CD1c-positive myeloid dendritic cell (primary cell): ENCODE data around the gene RFTN1.

Source experiments
- DNase-seq: peaks from one replicate; pipeline ENCODE4 v3.0.0-alpha.2; 2016; ENCODE audit errors: extremely low spot score

Gene RFTN1

DNA sequence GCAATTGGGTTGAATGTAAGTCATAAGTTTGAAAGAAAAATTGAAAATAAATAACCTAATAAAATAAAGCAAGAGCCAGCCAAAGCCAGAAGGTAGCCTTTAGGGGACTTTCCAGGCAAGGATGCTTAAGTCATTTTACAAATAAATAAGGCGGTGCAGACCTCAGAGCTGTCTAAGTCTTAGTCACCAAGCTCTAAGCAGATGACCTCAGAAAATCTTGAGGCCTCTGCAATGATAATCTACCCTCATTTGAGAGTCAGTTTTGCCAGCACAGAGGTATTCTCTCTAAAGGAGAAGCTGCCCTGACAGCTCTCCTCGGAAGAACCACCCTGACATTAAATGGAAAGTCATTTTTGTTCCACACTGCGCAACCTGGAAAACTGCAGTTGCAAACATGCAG lies 134.6 kb downstream of the RFTN1 start:
- DNase-seq, result peak; percentile 28

GRCh38 chr3:16378415-16378814 lies 135.1 kb downstream of the RFTN1 start:
- DNase-seq, result no peak

- no peak for DNase-seq
These were observed 135.6 kb downstream of the RFTN1 start for GRCh38 chr3:16377847-16378302.

GRCh38 chr3:16377196-16377595 lies 136.3 kb downstream of the RFTN1 start:
- DNase-seq, result no peak

- no peak for DNase-seq
These were observed 137.6 kb downstream of the RFTN1 start for GRCh38 chr3:16375891-16376290.

GRCh38 chr3:16374935-16375245 lies 138.6 kb downstream of the RFTN1 start:
- no peak for DNase-seq

DNA sequence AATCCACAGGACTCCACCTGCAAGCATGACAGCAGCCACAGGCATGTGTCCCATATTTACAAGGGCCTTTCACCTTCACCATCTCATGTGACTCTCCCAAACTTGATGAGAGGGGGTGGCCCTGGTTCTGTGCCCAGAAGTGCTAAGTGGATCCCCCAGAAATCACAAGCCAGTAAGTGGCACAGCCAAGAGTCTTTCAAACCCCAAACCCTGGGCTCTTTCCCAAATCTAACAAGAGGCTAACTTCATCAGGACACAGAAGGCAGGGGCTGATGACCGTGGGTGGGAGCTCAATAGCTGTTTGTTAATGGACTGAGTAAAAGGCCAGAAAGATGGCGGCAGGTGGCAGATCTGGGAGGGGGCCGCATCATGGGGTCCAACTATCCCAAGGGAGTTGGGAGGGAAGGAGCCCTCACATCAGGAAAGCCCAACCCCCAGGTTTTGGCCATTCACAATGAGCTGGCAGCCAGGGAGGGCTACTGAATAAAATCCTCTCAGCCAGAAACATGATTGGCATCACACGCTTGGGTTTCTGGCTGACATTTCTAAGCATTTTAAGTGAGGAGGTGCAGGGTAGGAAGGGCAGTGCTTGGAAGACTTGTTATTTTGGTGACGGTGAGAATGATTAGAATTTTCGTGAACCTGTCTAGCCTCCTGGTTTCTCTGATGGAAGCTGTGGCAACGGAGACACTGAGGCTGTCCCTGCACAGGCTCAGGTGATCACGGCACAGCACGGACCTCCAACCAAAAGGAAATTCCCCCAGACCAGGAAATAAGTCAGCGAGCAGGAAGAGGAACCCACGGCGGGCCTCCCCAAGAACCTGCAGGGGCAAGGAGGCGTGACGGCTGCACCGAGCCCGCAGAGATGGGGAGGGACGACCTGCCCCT lies 139.2 kb downstream of the RFTN1 start:
- DNase-seq, result no peak

DNA sequence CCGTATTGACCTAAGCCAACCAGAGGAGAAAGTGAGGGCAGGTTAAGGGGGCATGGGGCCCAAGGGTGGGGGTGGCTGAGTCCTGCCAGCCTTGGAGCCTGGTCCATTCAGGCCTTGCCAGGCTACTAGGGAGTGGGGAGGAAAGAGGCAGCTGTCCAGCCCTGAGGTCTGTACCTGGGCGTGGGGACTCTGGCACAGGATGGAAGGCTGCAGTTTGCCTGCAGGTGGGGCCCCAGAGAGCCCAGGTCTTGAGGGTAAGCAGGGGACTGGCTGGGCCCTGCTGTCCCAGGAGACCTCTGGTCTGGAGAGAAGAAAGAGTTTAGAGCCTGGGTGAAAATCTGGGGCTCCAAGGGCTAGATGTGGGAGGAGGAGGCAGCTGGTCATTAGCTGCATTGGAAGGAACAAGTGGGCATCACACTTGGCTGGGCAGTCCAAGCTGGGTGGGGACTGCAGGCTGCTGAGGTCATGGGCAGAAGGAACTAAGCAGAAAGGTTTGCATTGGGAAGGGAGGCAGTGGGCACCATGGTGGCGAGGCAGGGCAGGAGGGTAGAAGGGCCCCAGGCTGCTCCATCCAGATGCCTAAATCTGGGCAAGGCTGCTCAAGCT lies 140.1 kb downstream of the RFTN1 start:
- peak; percentile 47 for DNase-seq

DNA sequence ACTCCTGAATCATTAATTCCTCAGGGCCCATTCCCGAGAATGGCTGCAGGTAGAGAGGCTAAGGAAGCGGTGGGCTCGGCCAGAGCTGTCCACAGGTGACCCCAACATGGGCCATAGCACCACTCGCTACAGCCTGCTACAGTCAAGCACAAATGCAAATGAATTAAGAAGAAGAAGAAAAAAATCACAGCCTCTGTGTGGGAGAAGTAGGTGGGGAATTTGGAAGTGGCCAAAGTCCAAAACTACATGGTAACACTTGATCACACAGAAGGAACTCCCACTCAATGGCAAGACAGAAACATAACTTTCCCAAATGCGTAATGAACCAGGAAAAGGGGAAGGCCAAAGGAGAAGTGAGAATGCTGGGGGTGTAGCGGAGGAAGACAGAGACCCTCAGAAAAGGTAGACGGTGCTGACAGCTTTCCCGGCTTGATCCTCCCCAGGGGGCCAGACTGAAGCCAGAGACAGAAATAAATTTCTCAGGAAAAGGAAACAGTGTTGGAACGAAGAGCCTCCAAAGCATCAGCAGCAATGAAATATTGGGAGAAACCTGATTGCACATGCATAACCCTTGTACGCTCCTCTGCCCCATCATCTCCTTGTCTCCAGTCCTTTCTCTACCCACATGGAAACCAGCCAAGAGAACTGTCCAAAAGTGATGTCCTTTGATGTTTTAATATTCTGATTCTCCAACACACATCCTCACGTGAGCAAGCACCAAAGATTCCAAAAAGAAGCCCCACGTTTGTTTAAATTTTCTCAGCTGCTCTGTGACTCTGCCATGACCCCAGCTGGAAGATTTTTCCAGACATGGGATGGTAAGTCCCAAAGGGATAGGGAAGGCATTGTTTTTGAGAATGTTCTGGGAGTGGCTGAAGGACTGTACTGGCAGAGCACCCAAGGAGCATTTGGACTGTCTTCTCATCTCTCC lies 140.9 kb downstream of the RFTN1 start:
- DNase-seq, result peak; percentile 92

GRCh38 chr3:16370872-16371740 lies 142.4 kb downstream of the RFTN1 start:
- peak; percentile 22 for DNase-seq

DNA sequence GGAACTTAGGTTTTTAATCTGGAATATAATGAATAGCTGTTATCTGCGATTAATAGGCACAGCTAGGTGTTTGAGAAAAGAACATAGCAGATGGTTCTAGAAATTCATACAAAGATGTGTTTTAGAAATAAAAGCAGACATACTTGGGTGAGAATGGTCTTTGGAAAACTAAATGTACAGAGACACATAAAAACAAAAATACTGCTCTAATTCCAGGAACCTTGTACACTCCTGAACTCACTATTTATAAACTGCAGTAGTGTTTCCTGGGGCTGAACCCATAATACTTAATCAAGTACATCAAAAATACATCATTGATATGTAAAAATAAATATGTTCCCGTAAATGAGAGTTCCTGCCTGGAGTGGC lies 143.0 kb downstream of the RFTN1 start:
- no peak for DNase-seq

DNA sequence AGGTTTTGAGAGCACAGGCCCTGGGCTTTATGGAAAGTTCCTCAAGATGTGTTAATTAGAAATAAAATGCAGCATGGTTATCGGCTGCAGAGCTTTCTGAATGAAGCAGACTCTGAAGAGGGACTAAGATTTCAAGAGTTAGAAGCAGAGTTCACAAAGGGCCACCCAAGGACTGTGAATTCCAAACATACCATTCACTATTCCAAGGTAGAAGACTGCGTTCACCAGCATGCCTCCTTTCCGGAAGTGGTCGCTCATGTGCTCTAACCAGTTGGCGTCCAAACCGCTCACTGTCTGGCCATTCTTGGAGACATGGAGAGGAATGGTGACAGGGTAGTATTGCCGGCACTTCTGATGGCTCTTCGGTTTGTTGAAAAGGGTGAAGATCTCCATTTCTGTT lies 143.6 kb downstream of the RFTN1 start:
- DNase-seq, result no peak

DNA sequence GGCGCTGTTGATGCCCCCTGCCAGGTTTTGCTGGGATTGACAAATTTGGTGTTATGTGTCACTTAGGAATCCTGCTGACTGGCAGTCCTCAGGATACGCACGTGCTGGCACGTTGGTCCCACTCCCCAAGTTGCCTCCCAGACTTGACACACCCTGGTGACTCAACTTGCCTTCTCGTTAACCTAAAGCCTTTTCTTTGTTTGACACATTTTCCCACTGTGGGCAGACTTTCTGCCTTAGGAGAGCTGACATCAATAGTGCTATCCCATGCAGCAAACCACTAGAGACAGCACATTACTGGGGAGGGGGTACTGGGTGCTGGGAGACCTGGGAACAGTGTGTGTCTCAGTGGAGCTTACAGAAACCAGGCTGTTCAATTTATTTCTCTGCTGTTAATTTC lies 144.2 kb downstream of the RFTN1 start:
- no peak for DNase-seq

- DNase-seq, result no peak
These were observed 146.9 kb downstream of the RFTN1 start for GRCh38 chr3:16366581-16366980.

DNA sequence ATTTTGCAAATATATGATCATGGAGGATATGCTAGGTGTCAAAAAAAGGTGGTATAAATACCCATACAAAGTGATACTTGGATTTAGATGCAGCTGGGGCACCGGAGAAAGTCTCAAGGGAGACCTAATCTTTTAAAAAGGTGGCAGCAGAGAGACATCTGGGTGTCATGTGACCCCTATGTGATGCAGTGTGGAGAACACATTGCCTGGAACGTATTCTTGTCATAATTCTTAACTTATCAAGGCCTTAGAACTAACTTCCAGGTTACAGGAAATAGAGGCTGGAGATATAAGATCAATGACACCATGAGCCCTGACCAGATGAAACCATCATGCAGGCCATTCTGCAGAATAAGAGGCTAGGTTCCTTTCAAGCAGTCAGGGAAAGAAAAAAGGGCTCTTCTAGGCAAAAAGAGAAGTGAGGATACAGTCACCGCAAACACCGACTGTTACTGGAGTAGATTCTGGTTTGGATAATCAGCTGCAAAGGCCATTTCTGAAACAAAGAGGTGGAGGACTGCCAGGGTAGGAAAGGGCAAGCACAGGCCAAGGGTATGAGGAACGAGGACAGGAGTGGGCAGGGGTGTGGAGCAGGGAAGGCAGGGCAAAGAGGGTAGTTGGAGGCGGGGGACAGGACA lies 147.9 kb downstream of the RFTN1 start:
- peak; percentile 71 for DNase-seq

DNA sequence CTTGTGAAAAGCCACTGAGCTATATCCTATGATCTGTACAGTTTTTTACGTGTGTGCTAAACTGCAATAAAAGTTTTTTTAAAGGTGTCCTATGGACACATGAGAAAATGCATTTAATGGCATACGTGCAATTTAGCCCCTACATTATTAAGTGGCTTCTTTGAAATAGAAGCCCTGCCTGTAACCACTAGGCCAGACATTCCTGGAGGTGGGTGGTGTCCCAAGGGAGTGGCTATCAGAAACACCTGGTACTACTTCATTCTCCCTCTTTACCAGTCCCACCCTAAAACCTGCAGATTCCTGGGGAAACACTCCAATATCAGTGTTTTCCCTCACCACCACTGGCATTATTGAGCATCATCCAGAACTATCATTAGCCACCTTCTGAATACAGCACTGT lies 148.5 kb downstream of the RFTN1 start:
- no peak for DNase-seq

DNA sequence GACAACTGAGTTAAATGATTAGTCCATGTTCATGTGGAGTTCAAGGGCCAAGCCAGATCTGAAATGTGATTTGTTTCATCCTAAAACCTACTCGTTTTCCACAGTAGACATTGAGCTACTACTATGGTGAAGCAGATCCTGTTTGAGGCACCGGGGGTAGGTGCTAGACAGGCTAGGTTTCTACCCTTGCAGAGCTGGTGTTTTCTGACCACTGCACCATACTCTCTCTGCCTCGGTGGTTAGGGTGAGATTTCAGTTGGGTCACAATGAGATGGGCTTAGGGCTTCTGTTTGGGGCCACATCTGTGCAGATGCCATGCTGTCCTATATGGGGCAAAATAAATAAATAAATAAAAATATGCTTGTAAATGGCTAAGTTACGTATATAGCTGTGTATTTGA lies 149.2 kb downstream of the RFTN1 start:
- no peak for DNase-seq

- no peak for DNase-seq
These were observed 149.9 kb downstream of the RFTN1 start for GRCh38 chr3:16363636-16364035.

GRCh38 chr3:16362770-16363169 lies 150.7 kb downstream of the RFTN1 start:
- DNase-seq, result no peak

DNA sequence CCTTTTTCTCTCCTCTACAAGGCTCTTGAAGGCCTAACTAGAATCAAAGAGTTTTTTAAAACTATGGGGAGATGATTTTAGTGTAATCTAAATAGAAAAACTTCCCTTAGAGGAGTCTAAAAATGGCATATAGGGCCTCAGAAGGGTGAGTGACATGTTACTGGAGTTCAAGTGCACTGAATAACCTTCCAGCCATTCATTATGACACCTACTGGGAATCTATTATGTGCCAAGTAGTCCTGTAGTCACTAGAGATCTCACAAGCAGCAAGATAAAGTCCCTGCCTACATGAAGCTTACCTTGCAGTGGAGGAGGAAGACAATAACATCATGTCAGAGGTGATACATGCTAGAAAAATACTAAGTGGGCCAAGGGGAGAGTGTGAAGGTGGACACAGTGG lies 152.4 kb downstream of the RFTN1 start:
- DNase-seq, result no peak

GRCh38 chr3:16359331-16359730 lies 154.2 kb downstream of the RFTN1 start:
- DNase-seq, result peak; percentile 75
